Fibroblast of gingiva (primary cell): Measurements from ENCODE around the gene ITSN1.

ENCODE experiments used
- DNase-seq: peaks from one replicate; pipeline ENCODE4 v3.0.0-alpha.2; 2011; ENCODE audit warnings: low read depth

ITSN1 gene

GRCh38 chr21:33731447-33731846 is 89.1 kb downstream of the ITSN1 start:
- no peak for DNase-seq

GRCh38 chr21:33732038-33732437 is 89.7 kb downstream of the ITSN1 start:
- no peak for DNase-seq

GRCh38 chr21:33733601-33734000 is 91.3 kb downstream of the ITSN1 start:
- no peak for DNase-seq

- DNase-seq: peak; percentile 10
Observed at GRCh38 chr21:33734291-33734690, 92.0 kb downstream of the ITSN1 start.

- DNase-seq: no peak
Observed at GRCh38 chr21:33734818-33735217, 92.5 kb downstream of the ITSN1 start.

GRCh38 chr21:33736569-33736968 is 94.3 kb downstream of the ITSN1 start:
- no peak for DNase-seq

GRCh38 chr21:33739701-33740100 is 97.4 kb downstream of the ITSN1 start:
- no peak for DNase-seq

- no peak for DNase-seq
Observed at GRCh38 chr21:33747420-33747819, 105.1 kb downstream of the ITSN1 start.

- DNase-seq: no peak
Observed at GRCh38 chr21:33748903-33749302, 106.6 kb downstream of the ITSN1 start.

- DNase-seq: no peak
Observed at GRCh38 chr21:33750017-33750416, 107.7 kb downstream of the ITSN1 start.

GRCh38 chr21:33751120-33751519 is 108.8 kb downstream of the ITSN1 start:
- peak; percentile 40 for DNase-seq

GRCh38 chr21:33751533-33751932 is 109.2 kb downstream of the ITSN1 start:
- DNase-seq: no peak

- DNase-seq: no peak
Observed at GRCh38 chr21:33752260-33752659, 110.0 kb downstream of the ITSN1 start.

GRCh38 chr21:33753886-33754285 is 111.6 kb downstream of the ITSN1 start:
- no peak for DNase-seq

GRCh38 chr21:33754481-33754880 is 112.2 kb downstream of the ITSN1 start:
- no peak for DNase-seq

GRCh38 chr21:33755354-33755753 is 113.1 kb downstream of the ITSN1 start:
- no peak for DNase-seq

GRCh38 chr21:33760641-33761440 is 118.5 kb downstream of the ITSN1 start:
- DNase-seq: peak; percentile 93

GRCh38 chr21:33761441-33762036 is 119.2 kb downstream of the ITSN1 start:
- peak; percentile 98 for DNase-seq

GRCh38 chr21:33762803-33763581 is 120.7 kb downstream of the ITSN1 start:
- peak; percentile 5 for DNase-seq

GRCh38 chr21:33763582-33763899 is 121.2 kb downstream of the ITSN1 start:
- no peak for DNase-seq

GRCh38 chr21:33767236-33767635 is 124.9 kb downstream of the ITSN1 start:
- no peak for DNase-seq

GRCh38 chr21:33767960-33768359 is 125.7 kb downstream of the ITSN1 start:
- DNase-seq: no peak

GRCh38 chr21:33769057-33769456 is 126.8 kb downstream of the ITSN1 start:
- no peak for DNase-seq
